HG02885 (cell line): ENCODE data around the gene IGSF5.
"Not testable (repeated sequence)": the region's sequence is repeated elsewhere in the genome, so short reads cannot be mapped to it uniquely, and the experiment has no call there.

ENCODE experiments used
- ATAC-seq: cut with Tn5 transposase; IDR thresholded peaks from one replicate; pipeline ENCODE4 v1.9.1; 2021; ENCODE audit warnings: mild to moderate bottlenecking; ENCODE audit not compliant: unreplicated experiment, poor library complexity

The IGSF5 gene

DNA sequence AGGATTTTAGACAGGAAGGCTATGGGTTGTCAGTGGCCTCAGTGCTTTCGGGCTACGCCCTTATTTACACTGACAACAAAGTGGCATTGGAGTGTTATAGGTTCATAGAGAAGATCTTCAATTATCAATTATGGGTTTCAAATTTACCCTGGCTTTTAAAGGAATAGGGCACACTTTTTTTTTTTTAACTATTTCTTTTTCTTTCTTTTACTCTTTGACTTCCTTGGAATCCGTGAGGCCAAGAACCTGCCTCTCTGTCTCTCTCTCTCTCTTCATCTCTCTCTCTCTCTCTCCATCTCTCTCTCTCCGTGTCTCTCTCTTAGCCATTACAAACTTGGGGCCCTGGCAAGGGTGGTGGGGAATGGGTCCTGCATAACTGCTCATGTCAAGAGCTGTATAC is at the start of gene IGSF5:
TSS of gene IGSF5 (plus strand) at position 301 of the 400 bp plus-strand sequence. CDS start 327 bp downstream, outside the sequence.
- ATAC-seq, result not testable (repeated sequence)

DNA sequence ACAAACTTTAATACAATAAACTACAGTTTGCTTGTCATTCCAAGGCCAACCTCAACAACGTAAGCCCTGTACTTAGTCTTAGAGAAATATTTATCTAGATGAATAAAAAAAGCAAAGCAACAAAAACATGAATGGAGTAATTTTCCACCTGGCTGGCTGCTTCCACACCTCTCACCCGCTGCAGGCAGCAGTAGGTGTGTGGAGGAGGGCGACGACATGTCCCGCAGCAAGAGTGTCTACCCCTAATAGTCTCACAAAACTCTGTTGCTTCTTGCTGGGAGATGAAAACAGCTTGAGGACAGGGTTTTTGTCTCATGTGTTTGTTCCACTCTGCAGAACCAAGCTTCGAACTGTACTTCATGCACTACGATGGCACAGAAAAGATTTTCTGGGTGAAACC is 48.8 kb upstream of the IGSF5 start:
- ATAC-seq, result no peak

DNA sequence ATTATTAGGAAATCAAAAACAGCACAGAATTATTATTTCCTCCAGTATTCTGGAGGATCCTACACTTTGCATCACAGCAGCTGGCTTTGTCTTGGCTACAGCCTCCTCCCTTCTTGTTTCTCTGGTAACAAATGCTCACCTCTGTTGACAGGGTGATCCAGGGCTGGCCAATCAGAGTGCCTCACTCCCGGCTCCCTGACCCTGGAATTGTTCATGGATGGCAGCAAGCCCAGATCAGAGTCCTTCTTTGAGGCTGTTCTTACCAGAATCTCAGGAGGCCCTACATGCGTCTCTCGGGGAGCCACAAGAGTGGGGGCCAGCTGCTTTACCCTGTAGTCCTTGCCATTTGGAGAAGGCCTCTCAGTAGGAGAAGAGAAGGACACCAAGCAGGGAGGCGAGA is 48.4 kb upstream of the IGSF5 start:
- no peak for ATAC-seq

DNA sequence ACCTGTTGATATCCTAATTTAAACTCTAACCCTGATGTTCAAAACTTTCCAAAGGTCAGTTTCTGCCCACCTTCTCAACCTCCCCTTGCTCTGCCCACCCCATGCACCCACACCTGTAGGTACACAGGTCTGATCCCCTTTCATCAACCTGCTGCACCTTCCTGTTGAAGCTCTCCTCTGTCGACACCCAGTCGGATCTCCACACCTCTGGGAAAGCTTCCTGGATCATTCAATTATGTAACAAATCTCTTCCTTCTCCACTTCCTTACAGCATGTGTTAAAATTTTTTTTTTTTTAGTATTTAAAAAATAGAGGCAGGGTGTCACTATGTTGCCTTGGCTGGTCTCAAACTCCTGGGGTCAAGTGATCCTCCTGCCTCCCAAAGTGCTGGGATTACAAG is 44.7 kb upstream of the IGSF5 start:
- no peak for ATAC-seq

DNA sequence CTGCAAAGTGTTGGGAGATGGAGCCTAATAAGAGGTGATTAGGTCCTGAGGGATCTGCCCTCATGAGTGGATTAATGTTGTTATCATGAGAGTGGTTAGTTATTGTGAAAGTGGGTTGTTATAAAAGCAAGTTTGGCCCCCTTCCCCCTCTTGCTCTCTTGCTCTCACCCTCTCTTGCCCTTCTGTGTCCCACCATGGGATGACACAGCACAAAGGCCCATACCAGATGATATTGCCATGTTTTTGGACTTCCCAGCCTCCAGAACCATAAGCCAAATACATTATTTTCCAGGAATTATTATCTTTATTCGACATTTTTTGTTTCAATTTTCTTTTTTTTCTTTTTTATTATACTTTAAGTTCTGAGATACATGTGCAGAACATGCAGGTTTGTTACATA is 41.4 kb upstream of the IGSF5 start:
- no peak for ATAC-seq

DNA sequence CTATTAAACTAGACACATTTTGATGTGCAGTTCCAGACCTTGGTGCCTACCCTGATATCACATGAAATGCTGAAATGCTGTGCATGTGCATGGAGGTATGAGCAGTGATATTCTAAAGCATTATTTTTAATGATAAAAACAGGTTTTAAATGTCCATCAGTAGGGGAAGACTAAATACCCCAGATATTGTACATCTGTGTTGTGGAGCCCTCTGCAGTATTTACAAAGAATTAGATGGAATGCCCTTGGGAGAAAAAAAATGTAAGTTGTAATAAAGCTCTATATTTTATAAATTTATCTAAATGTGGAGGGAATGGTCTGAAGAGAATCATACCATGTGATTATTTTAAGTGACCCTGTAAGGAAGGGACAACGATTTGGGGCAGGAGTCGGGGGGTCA is 39.1 kb upstream of the IGSF5 start:
- ATAC-seq, result no peak

DNA sequence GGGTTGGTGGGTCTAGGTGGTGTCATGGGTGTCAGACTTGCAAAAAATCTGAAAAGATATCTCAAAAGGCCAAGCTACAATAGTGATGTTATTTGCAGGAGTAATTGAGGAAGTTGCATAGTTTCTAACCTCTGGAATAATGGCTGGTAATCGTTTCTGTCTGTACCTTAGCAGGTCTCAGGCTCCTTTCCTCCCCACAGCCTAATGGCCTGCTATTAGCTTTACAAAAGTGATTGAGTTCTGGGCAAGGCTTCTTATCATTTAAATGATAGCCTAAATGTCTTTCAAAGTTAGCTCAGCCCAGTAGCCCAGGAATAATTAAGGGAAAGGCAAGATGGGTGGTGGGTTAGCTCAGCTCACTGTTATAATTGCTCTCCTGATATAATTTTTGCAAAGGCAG is 37.7 kb upstream of the IGSF5 start:
- no peak for ATAC-seq

DNA sequence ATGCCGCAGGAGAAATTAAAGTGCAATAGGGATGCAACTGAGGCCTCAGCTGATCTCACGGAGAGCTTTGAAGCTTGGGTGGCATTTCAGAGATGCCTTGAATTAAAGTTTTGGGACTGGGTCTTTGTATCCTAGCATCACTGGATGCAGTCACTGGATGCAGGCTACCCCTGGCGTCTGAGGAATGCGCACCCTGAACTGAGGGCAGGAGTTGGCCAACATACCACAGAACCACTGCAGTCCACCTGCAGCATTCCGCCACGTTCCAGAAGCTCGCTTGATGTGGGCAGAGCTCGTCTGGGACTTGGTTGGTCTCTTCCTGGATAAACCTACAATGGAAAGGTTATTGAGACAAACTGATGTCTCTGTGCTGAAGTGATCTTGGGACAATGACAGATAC is 34.1 kb upstream of the IGSF5 start:
- no peak for ATAC-seq

DNA sequence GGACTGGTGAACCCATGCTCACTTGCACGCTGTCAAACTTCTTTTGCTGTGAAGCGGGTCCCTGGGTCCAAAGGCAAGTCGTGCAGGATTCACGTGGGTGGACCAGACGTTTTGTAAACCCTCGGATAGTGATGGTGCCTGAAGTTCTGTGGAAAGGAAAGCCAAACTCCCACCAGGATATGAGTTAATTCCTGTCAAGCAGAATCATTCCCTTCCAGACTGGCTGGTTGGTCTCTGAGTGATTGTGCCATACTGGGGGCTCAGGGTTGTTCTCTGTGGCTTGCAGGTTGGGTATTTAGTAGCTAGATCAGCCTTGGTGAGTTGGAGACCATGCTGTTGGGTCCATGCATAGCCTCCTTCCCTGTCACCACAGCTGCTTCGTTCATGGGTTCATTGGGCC is 32.7 kb upstream of the IGSF5 start:
- no peak for ATAC-seq

DNA sequence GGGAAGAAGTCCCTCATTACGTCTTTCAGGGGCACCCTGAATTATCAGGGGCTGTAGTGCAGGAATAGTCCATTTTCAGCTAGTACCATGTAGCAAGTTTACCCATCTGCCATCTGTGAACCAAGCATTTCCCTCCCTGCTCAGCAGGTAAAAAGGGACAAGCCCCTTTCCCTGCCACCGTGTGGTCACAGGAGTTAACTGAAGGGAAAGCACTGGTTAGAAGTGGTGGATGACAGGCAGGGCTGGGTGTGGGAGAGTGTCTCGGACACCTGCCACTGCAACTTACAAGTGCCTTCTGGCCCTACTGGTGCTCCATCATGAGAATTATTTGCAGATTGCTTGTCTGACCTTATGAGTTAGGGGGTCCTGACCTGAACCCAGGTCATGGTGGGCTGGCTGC is 32.0 kb upstream of the IGSF5 start:
- no peak for ATAC-seq

DNA sequence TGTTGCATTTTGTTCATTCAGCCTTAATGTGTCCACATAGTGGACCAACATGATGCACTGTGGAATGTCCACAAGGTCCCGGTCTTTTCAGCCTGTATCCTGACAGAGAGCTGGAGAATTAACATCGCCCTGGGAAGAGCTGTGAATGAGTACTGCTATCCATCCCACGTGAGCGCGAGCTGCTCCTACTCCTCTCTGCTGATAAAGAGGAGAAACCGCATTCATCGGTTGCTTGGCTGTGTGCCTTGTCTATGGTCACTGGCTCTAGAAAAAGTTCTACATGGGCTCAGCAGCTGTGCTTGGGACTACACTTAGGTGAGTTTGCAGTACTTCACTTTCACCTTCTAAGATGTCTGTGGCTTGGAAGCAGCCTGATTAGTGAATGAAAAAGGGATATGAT is 31.1 kb upstream of the IGSF5 start:
- no peak for ATAC-seq

DNA sequence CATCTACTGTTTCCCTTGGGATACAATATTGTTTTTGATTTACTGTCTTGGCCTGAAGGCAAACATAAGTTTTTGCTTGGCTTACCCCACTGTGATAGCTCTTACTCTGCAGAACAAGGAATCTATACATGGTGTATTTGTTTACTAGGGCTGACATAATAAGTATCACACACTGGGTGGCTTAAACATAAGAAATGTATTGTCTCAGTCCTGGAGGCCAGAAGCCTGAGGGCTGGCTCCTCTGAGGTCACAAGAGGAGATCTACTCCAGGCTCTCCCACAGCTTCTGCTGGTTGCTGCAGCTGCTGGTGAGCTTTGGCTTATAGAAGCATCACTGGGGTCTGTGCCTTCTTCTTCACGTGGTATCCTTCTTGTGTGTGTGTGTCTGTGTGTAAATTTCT is 30.7 kb upstream of the IGSF5 start:
- ATAC-seq, result no peak

DNA sequence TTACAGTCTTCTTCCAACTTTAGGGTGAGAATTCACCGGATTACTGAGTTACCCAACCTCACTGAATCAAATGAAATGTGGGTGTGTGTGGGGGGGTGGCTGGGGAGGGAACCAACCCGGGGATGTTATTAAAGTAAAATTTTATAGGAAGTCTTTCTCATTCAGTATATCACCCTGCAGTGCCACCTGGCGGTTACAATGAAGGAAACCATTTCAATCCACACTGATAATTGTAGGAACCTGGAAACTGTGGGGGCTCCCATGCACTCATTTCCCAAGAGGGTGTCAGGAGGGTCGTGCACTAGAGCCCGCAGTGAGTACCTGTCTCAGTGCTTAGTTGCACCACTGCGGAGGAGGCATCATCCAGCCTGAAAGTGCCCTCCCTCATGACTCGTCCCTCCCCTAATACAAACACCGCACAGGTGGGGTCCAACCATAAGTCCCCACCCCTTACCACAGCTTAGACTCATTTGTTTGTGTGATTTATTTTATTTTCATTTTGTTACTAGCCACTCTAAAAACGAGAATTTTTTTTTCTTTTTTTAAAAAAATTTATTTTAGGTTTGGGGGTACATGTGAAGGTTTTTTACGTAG is 29.1 kb upstream of the IGSF5 start:
- no peak for ATAC-seq

DNA sequence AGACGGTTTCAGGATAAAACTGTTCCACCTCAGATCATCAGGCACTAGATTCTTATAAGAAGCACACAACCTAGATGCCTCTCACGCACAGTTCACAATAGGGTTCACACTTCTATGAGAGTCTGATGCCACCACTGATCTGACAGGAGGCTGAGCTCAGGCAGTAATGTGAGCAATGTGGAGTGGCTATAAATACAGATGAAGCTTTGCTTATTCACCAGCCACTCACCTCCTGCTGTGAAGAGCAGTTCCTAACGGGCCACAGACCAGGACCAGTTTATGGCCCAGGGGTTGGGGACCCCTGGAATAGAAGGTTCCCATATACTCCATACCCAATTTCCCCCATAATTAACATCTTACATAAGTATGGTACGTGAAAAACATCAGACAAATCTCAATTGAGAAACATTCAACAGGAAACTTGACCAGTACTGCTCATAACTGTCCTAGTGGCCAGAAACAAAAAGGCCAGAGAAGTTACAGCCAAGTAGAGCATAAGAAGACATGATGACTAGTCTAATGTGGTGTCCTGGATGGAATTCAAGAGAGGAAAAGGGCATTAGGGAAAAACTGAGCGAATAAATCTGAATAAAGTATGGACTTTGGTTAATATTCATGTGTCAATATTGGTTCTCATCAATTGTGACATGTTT is 24.7 kb upstream of the IGSF5 start:
- ATAC-seq, result no peak

DNA sequence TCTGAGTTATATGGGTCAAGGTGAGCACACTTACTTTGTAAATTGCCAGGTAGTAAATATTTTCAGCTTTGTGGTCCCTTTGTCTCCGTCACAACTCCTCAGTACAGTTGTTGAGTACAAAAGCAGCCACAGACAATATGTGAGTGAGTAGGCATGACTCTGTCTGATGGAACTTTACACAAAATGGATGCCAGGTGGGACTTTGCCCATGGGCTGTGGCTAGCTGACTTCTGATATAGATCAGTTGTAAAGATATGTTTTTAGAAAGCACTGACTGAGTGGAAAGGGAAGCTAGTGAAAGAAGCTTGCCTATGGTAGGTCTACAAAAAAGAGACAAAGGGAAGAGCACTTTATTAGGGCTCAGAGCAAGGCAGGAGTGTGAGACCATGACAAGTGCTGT is 23.1 kb upstream of the IGSF5 start:
- ATAC-seq, result no peak

DNA sequence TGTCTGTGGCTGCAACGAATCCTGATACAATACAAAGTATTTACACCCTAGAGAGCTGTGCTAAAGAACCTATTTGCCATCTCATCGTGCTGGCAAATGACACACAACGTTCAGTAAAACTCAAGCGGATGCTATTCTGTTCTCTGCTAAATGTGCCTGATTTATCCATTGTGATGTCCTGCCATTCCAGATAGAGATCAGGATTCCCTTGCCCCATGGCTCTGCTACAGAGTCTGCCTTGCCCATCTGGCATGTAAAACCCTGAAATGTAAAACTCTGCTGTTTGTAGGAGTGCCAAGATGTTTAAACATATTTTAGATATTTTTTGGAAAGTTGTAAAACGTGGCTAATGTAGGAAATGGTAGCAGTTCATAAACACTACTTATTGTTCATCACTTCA is 20.0 kb upstream of the IGSF5 start:
- no peak for ATAC-seq

DNA sequence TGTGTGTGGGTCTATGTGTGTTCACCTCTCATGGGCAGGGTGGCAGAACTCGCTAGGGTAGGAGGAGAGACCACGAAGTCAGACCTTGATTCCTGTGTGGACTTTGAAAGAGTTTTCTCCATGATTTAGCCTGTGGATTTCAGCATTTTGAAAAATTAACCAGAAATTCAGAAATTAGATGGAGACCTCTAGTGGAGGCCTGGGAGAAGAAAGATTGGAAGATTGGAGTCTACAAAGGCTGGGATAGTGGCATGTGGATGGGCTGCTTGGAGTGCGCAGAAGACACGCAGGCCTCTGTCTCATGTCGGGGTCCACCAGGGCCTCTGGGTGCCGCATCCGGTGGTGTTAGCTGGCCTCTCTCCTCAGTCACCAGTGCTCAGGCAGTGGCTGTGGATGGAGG is 18.9 kb upstream of the IGSF5 start:
- no peak for ATAC-seq

DNA sequence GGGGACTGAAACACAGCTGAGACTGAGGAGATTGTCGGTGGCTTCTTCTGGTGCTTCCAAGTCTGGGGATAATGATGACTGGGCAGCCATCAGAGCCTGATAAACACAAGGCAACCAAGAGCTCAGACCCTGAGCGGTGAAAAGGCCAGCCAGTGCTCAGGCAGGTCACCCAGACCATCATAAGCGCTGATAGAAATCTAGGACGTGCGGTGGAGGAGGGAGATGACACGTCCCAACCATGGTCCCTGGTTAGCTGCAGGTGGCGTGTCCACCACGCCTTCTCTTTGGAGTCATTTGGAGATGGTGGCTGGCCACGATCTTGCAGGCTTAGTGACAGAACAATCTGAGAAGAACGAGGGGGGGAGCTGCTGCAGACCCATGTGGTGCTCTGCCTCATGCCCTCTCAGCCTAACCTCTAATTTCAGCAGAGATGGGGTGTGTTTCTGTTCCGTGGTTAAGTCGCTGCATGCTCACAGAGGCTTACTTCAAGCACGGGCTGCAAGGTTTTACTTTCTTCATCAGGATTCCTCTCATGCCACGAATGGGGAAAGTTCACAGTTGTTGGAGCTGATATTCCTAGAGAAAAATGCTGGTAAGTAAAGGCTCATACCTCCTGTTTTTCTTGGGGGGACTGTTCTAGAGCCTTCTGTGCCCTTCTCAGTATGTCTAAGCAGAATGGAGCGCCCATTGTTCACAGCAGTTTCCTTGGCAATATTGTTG is 17.4 kb upstream of the IGSF5 start:
- ATAC-seq, result no peak

DNA sequence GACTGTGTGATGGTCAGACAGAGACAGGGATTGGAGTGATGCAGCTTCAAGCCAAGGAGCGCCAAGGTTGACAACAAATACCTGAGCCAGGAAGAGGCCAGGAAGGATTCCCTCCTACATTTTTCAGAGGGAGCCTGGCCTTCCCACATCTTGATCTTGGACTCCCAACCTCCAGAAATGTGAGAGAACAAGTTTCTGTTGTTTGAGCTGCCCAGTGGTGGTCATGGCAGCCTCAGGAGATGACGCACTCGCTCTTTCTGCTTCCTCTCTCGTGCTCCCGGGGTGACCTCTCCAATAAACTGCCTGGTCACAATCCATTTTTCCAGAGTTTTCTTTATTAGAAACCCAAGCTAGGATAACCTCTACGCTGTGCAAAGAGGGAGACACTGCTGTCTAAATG is 16.6 kb upstream of the IGSF5 start:
- no peak for ATAC-seq

DNA sequence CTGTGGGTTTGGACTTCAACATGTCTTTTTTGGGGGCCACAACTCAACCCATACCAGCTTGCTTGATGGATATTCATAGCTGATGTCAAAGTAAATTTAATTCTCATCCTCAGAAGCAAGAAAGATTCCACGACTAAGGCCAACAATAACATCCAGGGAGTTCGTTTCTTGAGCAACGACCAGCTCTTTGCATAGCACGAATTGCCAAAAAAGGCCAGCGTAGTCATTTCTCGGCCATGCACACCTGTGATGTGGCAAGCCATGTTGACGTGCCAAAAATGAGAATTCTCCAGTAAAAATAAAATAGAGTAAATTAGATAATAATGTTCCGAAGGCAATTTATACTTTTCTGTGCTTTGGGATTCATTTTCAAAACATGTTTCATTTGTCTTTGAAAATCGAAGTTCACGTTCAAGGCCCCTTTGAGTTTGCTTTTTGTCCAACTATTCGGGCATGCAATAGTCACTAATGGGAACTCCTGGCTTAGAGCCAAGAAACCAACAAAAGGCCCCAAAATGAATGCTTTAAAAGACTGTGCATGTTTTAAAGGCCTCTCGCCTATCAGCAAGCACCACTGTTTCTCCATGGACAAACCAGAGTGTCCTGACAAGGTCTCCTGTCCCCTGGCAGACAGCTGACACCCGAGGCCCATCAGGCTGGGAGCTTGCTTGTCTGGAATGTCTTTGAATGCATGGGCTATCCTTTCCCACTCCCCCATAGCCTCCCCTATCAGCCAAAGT is 14.4 kb upstream of the IGSF5 start:
- no peak for ATAC-seq

DNA sequence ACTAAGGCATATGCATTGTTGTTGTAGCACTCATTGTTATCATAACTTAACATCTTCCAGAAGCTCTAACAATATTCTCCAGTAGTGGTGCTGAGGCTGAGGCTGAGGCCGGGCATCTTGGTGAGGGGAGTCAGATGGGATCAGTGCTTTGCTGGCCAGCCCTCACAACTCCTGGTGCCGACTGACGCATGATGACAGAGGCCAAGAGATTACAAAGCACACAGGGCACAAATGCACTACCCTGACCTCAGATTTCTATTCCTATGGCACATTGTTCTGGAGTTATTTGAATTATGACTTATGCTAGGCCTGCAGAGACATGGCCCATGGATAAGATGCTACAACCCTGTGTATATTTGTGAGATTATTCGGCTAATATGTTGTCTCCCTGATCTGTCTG is 8.3 kb upstream of the IGSF5 start:
- no peak for ATAC-seq
